Inflammatory macrophage treated with lipopolysaccharide for 1 hour (primary cell): ENCODE results near the gene PC.

Experiments
- DNase-seq, 2 donors: peaks; one replicate each; pipeline ENCODE4 v3.0.0-alpha.2; 2020 to 2022

The PC gene

GRCh38 chr11:66953081-66953833, 4.9 kb downstream of the PC start:
- DNase-seq: no peak

GRCh38 chr11:66951927-66952337, 6.3 kb downstream of the PC start:
- no peak for DNase-seq

GRCh38 chr11:66951135-66951534, 7.0 kb downstream of the PC start:
- DNase-seq: no peak

GRCh38 chr11:66950112-66950535, 8.1 kb downstream of the PC start:
- peak in 1 of 2 donors; percentile 53 for DNase-seq

GRCh38 chr11:66938582-66939135, 19.5 kb downstream of the PC start:
- peak in 1 of 2 donors; percentile 27 for DNase-seq

GRCh38 chr11:66937193-66937733, 20.9 kb downstream of the PC start:
- DNase-seq: no peak

GRCh38 chr11:66936311-66936711, 21.9 kb downstream of the PC start:
- DNase-seq: no peak

GRCh38 chr11:66934950-66935779, 23.0 kb downstream of the PC start:
- DNase-seq: no peak

GRCh38 chr11:66933531-66933930, 24.7 kb downstream of the PC start:
- DNase-seq: peak; percentile 30 to 52

GRCh38 chr11:66932543-66932942, 25.6 kb downstream of the PC start:
- DNase-seq: no peak

GRCh38 chr11:66929753-66930152, 28.4 kb downstream of the PC start:
- DNase-seq: no peak

- no peak for DNase-seq
These were observed 33.9 kb downstream of the PC start for GRCh38 chr11:66924272-66924671.

- DNase-seq: peak; percentile 11 to 32
These were observed 35.6 kb downstream of the PC start for GRCh38 chr11:66922551-66922950.

GRCh38 chr11:66920978-66921784, 37.0 kb downstream of the PC start:
- peak; percentile 54 to 61 for DNase-seq

GRCh38 chr11:66919923-66920322, 38.3 kb downstream of the PC start:
- no peak for DNase-seq

- DNase-seq: peak; percentile 44 to 51
These were observed 39.4 kb downstream of the PC start for GRCh38 chr11:66918741-66919140.

GRCh38 chr11:66915866-66916265, 42.3 kb downstream of the PC start:
- no peak for DNase-seq

- no peak for DNase-seq
These were observed 42.9 kb downstream of the PC start for GRCh38 chr11:66915046-66915832.

GRCh38 chr11:66914505-66914904, 43.7 kb downstream of the PC start:
- no peak for DNase-seq

GRCh38 chr11:66912911-66913310, 45.3 kb downstream of the PC start:
- no peak for DNase-seq

- no peak for DNase-seq
These were observed 45.8 kb downstream of the PC start for GRCh38 chr11:66912361-66912760.

GRCh38 chr11:66910669-66911068, 47.5 kb downstream of the PC start:
- no peak for DNase-seq
